C4-2B (cell line): Measurements from ENCODE around the gene TMX4.

Experiments
- H3K27ac ChIP-seq: fragments of 450-650 bp; 2 replicates; pipeline ENCODE4 v1.5.1; 2017
- ZFX ChIP-seq: fragments of 450-650 bp; IDR thresholded peaks from 2 replicates; pipeline ENCODE4 v1.6.1; 2017
- TF ChIP-seq, protein P1 (sequence below): fragments of 450-650 bp; conservative IDR thresholded peaks from 2 replicates; pipeline ENCODE4 v1.5.1; 2017; ENCODE audit warnings: mild to moderate bottlenecking

Gene TMX4

DNA sequence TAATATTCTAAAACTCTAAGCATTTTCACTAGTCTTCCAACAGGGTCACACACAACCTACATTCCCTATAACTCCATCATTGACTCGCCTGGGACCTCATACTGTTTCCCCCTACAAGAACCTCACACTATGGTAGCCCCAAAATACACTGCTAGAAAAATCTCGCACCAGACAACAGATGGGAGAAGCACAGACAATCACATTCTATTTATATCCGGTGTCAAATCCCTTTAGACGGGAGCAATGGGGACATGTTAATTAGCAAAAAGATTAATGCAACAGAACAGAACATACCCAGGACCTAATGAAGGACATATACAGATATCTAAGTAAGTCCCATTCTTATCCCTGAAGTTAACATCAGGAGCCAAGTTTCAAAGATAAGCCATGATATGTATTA is 33.6 kb downstream of the TMX4 start:
- H3K27ac ChIP-seq: no peak overlapping the region
- TF ChIP-seq ZFX: no peak
- TF ChIP-seq, protein P1, sequence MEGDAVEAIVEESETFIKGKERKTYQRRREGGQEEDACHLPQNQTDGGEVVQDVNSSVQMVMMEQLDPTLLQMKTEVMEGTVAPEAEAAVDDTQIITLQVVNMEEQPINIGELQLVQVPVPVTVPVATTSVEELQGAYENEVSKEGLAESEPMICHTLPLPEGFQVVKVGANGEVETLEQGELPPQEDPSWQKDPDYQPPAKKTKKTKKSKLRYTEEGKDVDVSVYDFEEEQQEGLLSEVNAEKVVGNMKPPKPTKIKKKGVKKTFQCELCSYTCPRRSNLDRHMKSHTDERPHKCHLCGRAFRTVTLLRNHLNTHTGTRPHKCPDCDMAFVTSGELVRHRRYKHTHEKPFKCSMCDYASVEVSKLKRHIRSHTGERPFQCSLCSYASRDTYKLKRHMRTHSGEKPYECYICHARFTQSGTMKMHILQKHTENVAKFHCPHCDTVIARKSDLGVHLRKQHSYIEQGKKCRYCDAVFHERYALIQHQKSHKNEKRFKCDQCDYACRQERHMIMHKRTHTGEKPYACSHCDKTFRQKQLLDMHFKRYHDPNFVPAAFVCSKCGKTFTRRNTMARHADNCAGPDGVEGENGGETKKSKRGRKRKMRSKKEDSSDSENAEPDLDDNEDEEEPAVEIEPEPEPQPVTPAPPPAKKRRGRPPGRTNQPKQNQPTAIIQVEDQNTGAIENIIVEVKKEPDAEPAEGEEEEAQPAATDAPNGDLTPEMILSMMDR: no peak

DNA sequence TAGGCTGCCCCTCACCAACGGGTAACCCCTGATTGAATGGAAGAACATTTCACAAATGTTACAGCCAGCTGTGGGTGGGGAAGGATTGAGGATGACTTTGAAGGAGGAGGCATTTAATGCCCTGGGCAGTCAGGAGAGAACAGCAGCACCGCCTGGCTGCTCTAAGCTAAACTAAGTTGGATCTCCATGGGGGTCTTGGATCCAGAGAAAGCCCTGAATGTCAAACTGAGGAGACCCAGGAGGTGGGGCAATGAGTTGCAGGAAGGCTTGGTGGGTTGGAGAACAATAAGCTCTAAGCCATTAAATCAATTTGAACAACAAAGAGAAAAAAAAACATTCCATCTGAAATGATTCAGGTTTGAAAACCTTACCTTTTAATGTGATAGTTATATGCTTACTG is 35.4 kb downstream of the TMX4 start:
- TF ChIP-seq ZFX: no peak
- TF ChIP-seq, protein P1: no peak

DNA sequence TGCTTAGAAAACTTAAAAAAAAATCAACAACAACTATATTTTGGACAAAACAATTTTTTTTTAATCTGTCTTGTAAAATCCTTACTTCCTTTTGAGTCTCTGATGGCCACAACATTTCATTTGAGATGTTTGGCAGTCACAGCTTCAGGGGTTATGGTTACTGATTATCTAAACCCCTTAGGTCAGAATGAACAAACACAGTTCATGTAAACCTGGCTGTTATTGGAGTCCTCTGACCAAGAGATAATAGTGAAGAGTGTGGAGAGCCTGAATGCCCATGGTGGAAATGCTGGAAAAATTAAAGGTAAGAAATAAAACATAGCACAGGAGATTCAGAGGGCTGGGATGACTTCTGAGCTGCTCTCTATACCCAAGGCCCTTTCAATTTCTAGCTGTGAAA is 38.2 kb downstream of the TMX4 start:
- TF ChIP-seq, protein P1: no peak
- TF ChIP-seq ZFX: no peak
- no peak overlapping the region for H3K27ac ChIP-seq

More for the DNA sequence above, 35.4 kb downstream of the TMX4 start:
- H3K27ac ChIP-seq: no peak overlapping the region

DNA sequence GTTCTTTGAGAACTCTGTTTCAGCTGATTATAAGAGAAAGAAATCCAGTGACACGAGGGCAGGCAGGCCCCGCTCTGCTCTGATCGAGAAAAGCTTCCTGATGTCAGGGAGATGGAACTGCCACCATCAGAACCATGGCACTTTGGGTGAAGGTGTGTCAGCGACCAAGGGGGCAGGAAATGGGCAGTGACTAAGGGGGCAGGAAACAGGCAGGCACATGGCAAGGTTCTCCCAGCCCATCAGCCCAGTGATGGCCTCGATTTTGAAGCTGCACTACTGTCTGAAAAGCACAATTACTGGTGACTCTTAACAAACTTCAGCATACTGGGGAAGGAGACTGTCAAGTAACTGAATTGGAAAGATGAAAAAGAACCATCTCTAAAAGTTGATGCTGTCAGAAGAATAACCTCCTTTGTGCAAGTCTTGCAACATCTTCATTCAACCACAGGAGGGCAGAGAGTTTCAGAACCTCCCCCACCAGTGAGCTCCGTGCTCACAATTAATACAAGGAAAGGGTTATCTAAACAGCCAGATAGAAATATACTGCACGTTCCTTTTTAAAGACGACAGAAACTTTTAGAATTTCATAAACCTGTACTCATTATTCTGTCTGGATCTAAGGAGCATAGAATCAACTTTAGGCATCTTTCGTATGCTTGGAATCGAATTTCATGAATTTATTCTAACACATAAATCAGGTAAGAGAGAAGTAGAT is 39.1 kb downstream of the TMX4 start:
- TF ChIP-seq, protein P1: peak; percentile 67
- no peak for TF ChIP-seq ZFX

DNA sequence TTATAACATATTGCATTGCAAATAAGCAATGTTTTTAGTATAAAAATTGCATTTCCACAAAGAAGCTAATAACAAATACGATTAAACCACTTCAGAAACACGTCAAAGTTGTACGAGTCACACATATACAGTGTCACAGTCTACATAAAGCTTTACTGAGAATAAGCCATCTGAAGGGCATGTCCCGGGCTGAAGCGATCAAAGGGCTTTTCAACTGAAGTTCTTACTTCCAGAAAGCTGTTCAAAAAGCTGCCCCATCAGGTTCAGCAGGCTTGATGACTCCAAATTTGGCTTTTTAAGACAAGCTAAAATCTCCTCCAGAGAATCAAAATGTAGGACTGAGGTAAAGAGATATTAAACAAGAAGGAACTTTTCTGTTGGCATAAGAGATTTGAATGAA is 41.9 kb downstream of the TMX4 start:
- TF ChIP-seq, protein P1: no peak
- TF ChIP-seq ZFX: no peak

More for the DNA sequence above, 39.1 kb downstream of the TMX4 start:
- no peak overlapping the region for H3K27ac ChIP-seq

DNA sequence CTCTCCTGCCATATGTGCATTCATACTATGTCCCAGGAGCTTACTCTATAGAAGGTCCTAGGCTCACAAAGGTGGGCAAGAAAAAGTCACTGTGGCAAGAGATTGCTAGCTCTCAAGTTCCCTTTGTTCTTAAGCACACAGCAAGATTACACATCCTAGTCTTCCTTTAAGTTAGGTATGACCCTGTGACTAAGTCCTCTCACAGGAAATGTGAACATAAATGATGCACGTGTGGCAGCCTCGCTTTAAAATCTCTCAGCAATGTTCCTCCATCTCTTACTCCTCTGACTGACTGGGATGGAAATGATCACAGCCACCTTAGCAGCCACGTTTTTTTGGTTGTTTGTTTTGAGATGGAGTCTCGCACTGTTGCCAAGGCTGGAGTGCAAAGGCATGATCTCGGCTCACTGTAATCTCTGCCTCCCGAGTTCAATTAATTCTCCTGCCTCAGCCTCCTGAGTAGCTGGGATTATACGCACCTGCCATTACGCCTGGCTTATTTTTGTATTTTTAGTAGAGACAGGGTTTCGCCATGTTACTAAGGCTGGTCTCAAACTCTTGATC is 43.6 kb downstream of the TMX4 start:
- TF ChIP-seq, protein P1: no peak
- no peak for TF ChIP-seq ZFX

More for the DNA sequence above, 41.9 kb downstream of the TMX4 start:
- no peak overlapping the region for H3K27ac ChIP-seq

DNA sequence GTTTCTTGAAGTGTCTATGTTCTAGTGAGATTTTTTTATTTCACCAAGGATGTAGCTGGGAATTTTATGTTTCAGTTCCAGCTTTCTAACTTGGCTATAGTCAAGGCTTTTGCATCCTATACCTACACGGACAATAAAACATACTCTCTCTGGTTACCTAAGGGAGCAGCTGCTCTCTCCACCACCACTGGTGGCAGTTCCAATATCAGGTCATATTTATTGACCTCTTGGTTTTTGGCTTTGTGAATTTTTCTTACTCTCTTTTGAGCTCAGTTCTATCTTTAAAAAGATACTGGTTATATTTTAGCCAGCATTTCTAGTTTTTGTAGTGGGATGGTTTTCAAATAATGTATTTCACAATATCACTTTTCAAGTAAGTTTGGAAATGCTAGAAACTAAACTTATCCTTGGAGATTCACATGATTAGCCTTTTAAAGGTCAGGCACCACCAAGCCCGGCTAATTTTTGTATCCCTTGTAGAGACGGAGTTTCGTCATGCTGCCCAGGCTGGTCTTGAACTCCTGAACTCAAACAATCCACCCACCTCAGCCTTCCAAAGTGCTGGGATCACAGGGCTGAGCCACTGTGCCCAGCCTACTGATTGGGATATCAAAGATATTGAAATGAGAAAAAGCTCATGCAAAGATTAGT is 44.7 kb downstream of the TMX4 start:
- TF ChIP-seq, protein P1: no peak
- TF ChIP-seq ZFX: no peak
- H3K27ac ChIP-seq: no peak overlapping the region

More for the DNA sequence above, 43.6 kb downstream of the TMX4 start:
- no peak overlapping the region for H3K27ac ChIP-seq
